GM12878 (cell line): Measurements from ENCODE around the gene RPS8. TPM values are rescaled to one million over a fixed set of nuclear protein-coding genes. Genes with fewer than 3 reads are reported as not detected.

Experiments
- ATAC-seq: fragments of 200-7000 bp; cut with Tn5 transposase; 3 replicates; pipeline ENCODE4 v1.9.1; 2020; ENCODE audit warnings: mild to moderate bottlenecking, moderate library complexity
- BruUV-seq: library from RNA; stranded (reverse); fragments of 400-500 nt; replicated peaks from 2 replicates; lab custom pipeline; 2021; lab: Mats Ljungman, UMichigan
- CTCF ChIA-PET: fragments of 300-600 bp; sonication (Branson Sonifier 250); formaldehyde crosslinking; extraction: SDS; loops from one replicate; lab custom pipeline; 2021; ENCODE audit warnings: inconsistent platforms; lab: Yijun Ruan, JAX
- POLR2A ChIA-PET: fragments of 350-600 bp; formaldehyde crosslinking; extraction: SDS; loops from one replicate; lab custom pipeline; 2021; ENCODE audit warnings: inconsistent platforms; lab: Charles Lee
- RAD21 ChIA-PET: fragments of 300-600 bp; sonication (Branson Sonifier 250); formaldehyde crosslinking; loops from one replicate; lab custom pipeline; 2023; ENCODE audit warnings: antibody characterized with exemption; ENCODE audit not compliant: unreplicated experiment; lab: Charles Lee
- SMC1A ChIA-PET: fragments of 300-600 bp; sonication (Branson Sonifier 250); formaldehyde crosslinking; loops from one replicate; lab custom pipeline; 2023; ENCODE audit not compliant: unreplicated experiment, uncharacterized antibody; lab: Charles Lee
- DNase-seq: peaks from one replicate; pipeline ENCODE4 v3.0.0-alpha.2; 2011; ENCODE audit warnings: low read depth, low spot score
- FAIRE-seq: peaks from 3 replicates; lab custom pipeline; 2011; peaks lifted over from hg19 to GRCh38; lab: Jason Lieb, UNC
- H2AFZ ChIP-seq: 2 replicates; pipeline ENCODE4 v1.6.0; 2011; ENCODE audit warnings: low read depth, low read length, control low read depth; ENCODE audit not compliant: control insufficient read depth
- H3K27ac ChIP-seq: 2 replicates; pipeline ENCODE4 v1.5.1; 2011; ENCODE audit warnings: control low read depth; ENCODE audit not compliant: control insufficient read depth, insufficient read depth
- H3K27me3 ChIP-seq, 2 experiments: replicated peaks in 1 of 2; 2 replicates each; pipeline versions ENCODE4 v1.6.0 to v1.6.1; 2011; ENCODE audit warnings: low read length in 1 of 2; ENCODE audit not compliant: control insufficient read depth in 2 of 2, insufficient read depth in 2 of 2
- H3K36me3 ChIP-seq, 2 experiments: 2 replicates each; pipeline ENCODE4 v1.5.1; 2011; ENCODE audit warnings: low read length in 1 of 2; ENCODE audit not compliant: control insufficient read depth in 2 of 2, insufficient read depth in 2 of 2
- H3K4me1 ChIP-seq: 2 replicates; pipeline ENCODE4 v1.6.1; 2011; ENCODE audit warnings: mild to moderate bottlenecking, low read length, moderate library complexity, mixed read lengths; ENCODE audit not compliant: control insufficient read depth, insufficient read depth
- H3K4me2 ChIP-seq: 2 replicates; pipeline ENCODE4 v1.6.0; 2011; ENCODE audit warnings: control low read depth; ENCODE audit not compliant: control insufficient read depth, insufficient read depth
- H3K4me3 ChIP-seq: fragments of 200-600 bp; sonication (generic); 2 replicates; pipeline ENCODE4 v1.5.1; 2016
- H3K79me2 ChIP-seq: 2 replicates; pipeline ENCODE4 v1.6.0; 2011; ENCODE audit warnings: low read length; ENCODE audit not compliant: control insufficient read depth, insufficient read depth
- H3K9ac ChIP-seq: 2 replicates; pipeline ENCODE4 v1.8.0; 2011; ENCODE audit warnings: low read length, control low read depth, mixed read lengths; ENCODE audit not compliant: control insufficient read depth, insufficient read depth
- H3K9me3 ChIP-seq: replicated peaks from 3 replicates; pipeline ENCODE4 v1.5.1; 2011; ENCODE audit warnings: mild to moderate bottlenecking, low read length; ENCODE audit not compliant: control insufficient read depth, insufficient read depth
- H4K20me1 ChIP-seq: 2 replicates; pipeline ENCODE4 v1.6.0; 2011; ENCODE audit not compliant: control insufficient read depth, insufficient read depth
- CHD2 ChIP-seq: IDR thresholded peaks from 2 replicates; pipeline ENCODE4 v1.6.1; 2011; ENCODE audit warnings: low read depth, low read length, improper control_type of control experiment, borderline replicate concordance
- NR2F1 ChIP-seq: fragments of 450-650 bp; conservative IDR thresholded peaks from 2 replicates; pipeline ENCODE4 v1.6.1; 2017; ENCODE audit warnings: mild to moderate bottlenecking
- SMC3 ChIP-seq: IDR thresholded peaks from 2 replicates; pipeline ENCODE4 v1.6.1; 2011; ENCODE audit warnings: low read length, improper control_type of control experiment, borderline replicate concordance
- SPI1 ChIP-seq: IDR thresholded peaks from 2 replicates; pipeline ENCODE4 v1.6.1; 2011; ENCODE audit warnings: low read depth, mild to moderate bottlenecking, low read length, moderate library complexity, borderline replicate concordance; ENCODE audit not compliant: insufficient read depth
- TCF12 ChIP-seq: IDR thresholded peaks from 2 replicates; pipeline ENCODE4 v1.6.1; 2011; ENCODE audit warnings: low read depth, mild to moderate bottlenecking, low read length
- WGBS: methylation state at CpG from one replicate; pipeline ENCODE4 v1.1.6; 2016; ENCODE audit warnings: low lambda C conversion rate; ENCODE audit not compliant: insufficient replicate concordance, insufficient coverage; ENCODE audit errors: missing lambda C conversion rate; 5-methylcytosine and 5-hydroxymethylcytosine counted together
- in situ Hi-C: fragments of 300-500 bp; cut with MboI; formaldehyde crosslinking; loops from 9 replicates; pipeline ENCODE4 v1.14.3; 2018; ENCODE audit warnings: mixed read lengths
- intact Hi-C: fragments of 100-400 bp; cut with micrococcal nuclease; formaldehyde crosslinking; loops from one replicate; pipeline ENCODE4 v1.14.2; 2022; ENCODE audit not compliant: unreplicated experiment
- polyA plus RNA-seq, 11 experiments: library from polyadenylated mRNA; depleted of rRNA in 4 of 11; unstranded in 6 of 11; stranded (reverse) in 5 of 11; fragments of >200 nt; fragmentation: Nextera tagmentation in 4 of 11; fragmentation: Illumina TruSeq in 1 of 11; extraction: Ambion mirVana in 4 of 11; extraction: Trizol in 1 of 11; gene quantifications; 1 replicate in 1 of 11; 2 replicates in 10 of 11; pipeline versions ENCODE4 v1.2.1 to v1.2.3, GENCODE V29; 2011 to 2016; ENCODE audit warnings: inconsistent platforms in 2 of 11, missing spikeins in 2 of 11, low read depth in 1 of 11
- total RNA-seq, 4 experiments: library from RNA; depleted of rRNA in 3 of 4; stranded (reverse); fragments of >200 nt in 3 of 4; fragmentation: Illumina TruSeq in 1 of 4; extraction: Trizol in 1 of 4; gene quantifications; 2 replicates each; pipeline versions ENCODE4 v1.2.1 to v1.2.3, GENCODE V29; 2013 to 2021
- TF ChIP-seq, protein P1 (sequence below): IDR thresholded peaks from 2 replicates; pipeline ENCODE4 v1.6.1; 2011; ENCODE audit warnings: borderline replicate concordance, low read depth, mild to moderate bottlenecking, moderate library complexity, low read length; ENCODE audit not compliant: insufficient read depth, poor library complexity, severe bottlenecking

RPS8 gene
- total and polyA plus RNA-seq, 10 of the 15 experiments (the other 5 are each of a cell fraction or from before 2014, with no cell fraction given), result 1,296 to 3,461 (median 2,877) TPM

DNA sequence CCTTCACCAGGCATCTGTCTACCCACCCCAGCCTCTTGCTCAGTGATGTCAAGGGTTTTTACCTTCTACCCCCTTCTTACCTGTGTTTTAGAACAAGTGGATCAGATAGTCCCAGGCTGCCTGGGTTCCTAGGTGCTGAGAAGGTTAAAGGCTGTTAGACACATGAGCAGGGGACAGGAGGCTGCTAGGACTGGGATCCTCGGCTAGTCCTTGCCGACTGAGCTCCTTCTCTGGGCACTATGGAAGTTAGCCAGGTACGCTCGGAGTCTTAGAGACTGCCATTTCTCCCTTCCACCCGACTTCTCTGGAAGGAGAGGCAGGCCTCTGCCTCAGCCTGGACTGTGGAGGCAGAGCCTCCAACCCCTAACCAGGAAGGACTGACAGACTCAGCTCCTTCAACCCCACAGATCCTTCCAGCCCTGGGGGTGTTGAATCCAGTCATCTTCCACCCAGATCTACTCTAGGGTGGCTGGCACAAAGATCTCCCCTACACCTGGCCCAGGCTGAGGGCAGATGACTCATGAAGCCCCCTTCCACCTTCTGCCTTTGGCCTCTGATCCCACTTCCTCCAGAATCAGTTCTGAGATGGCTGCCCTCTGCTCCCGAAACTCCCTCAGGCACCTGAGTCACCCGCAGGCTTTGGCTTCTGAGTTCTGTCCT, 31.5 kb downstream of the RPS8 start, which contains the start of gene DYNLT4:
DYNLT4 (minus strand) TSS at position 648 of the 660 bp plus-strand sequence. CDS start 683 bp downstream, outside the sequence.
- 81% methylated on average over 7 of the region's 7 CpGs for WGBS
- peaks cover 6 to 9% of the 10 kb centered on the region in 2 experiments for H3K36me3 ChIP-seq
- H4K20me1 ChIP-seq, result no peaks in the 10 kb centered on the region
- no peak within 1 kb of the TSS for H3K4me3 ChIP-seq
- peaks cover 9% of the 10 kb centered on the region for H3K79me2 ChIP-seq
- peak within 1 kb of the TSS; percentile 49; the same call in 1 of the 2 replicates for H3K4me2 ChIP-seq
- H3K27me3 ChIP-seq, result no peaks in the 10 kb centered on the region
- ChIA-PET POLR2A (interaction anchor here (0.6 to 5.1 kb wide), 3 partner anchors 7 to 92 kb away, joined by 4 to 59 read pairs (median 51); partner anchors contain the start of gene PLK3), RAD21 (no interaction called here), CTCF (interaction anchor here (4.1 kb wide), 1 partner anchor 12 kb away, joined by 36 read pairs; no protein-coding TSS in a partner anchor), SMC1A (interaction anchor here (2.7 to 4.6 kb wide), 2 partner anchors 13 to 85 kb away, joined by 13 to 52 read pairs; no protein-coding TSS in a partner anchor)
- in situ Hi-C loops, result loop anchor here (5.0 kb wide), 1 partner anchor 75 kb away; the partner anchor contains the start of gene RNU5D-1
- ATAC-seq (peak; percentile 5), FAIRE-seq (no peak), DNase-seq (no peak)
- no peaks in the 10 kb centered on the region for H3K9me3 ChIP-seq
- intact Hi-C loops, result no loop called here
- peak within 1 kb of the TSS; percentile 52 for H2AFZ ChIP-seq
- peak within 1 kb of the TSS; percentile 75 for H3K9ac ChIP-seq
- TF ChIP-seq SPI1 (peak; percentile 51; the same call in 1 of the 2 replicates), SMC3 (no peak), CHD2 (peak; percentile 4; the same call in 1 of the 2 replicates), TCF12 (no peak), NR2F1 (peak; percentile 80)
- TF ChIP-seq, protein P1, sequence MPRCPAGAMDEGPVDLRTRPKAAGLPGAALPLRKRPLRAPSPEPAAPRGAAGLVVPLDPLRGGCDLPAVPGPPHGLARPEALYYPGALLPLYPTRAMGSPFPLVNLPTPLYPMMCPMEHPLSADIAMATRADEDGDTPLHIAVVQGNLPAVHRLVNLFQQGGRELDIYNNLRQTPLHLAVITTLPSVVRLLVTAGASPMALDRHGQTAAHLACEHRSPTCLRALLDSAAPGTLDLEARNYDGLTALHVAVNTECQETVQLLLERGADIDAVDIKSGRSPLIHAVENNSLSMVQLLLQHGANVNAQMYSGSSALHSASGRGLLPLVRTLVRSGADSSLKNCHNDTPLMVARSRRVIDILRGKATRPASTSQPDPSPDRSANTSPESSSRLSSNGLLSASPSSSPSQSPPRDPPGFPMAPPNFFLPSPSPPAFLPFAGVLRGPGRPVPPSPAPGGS, result no peak
- BruUV-seq, result TSS peak; percentile 73
- H3K4me1 ChIP-seq, result peaks cover 59% of the 10 kb centered on the region
- H3K27ac ChIP-seq, result peak within 1 kb of the TSS; percentile 95
